Gastrocnemius medialis (tissue), 4 donors: ENCODE measurements around the gene ERV3-1.
A peak's percentile ranks its signal among the peaks of the same experiment; 100 is the strongest.

Experiments used
- POLR2A ChIP-seq, 2 donors: fragments of 450-650 bp; IDR thresholded peaks; one replicate each; pipeline ENCODE4 v1.6.1; 2017; ENCODE audit warnings: antibody characterized with exemption in 2 of 2, mild to moderate bottlenecking in 2 of 2, moderate library complexity in 2 of 2
- TF ChIP-seq, protein P1 (sequence below), 5 experiments: fragments of 450-650 bp in 3 of 5; fragments of 200-600 bp in 2 of 5; sonication (generic) in 2 of 5; IDR thresholded peaks in 4 of 5; conservative IDR thresholded peaks in 1 of 5; 1 replicate in 4 of 5; 2 replicates in 1 of 5; pipeline ENCODE4 v1.5.1; 2016 to 2019; ENCODE audit warnings: antibody characterized with exemption in 5 of 5, mild to moderate bottlenecking in 3 of 5, moderate library complexity in 3 of 5

DNA sequence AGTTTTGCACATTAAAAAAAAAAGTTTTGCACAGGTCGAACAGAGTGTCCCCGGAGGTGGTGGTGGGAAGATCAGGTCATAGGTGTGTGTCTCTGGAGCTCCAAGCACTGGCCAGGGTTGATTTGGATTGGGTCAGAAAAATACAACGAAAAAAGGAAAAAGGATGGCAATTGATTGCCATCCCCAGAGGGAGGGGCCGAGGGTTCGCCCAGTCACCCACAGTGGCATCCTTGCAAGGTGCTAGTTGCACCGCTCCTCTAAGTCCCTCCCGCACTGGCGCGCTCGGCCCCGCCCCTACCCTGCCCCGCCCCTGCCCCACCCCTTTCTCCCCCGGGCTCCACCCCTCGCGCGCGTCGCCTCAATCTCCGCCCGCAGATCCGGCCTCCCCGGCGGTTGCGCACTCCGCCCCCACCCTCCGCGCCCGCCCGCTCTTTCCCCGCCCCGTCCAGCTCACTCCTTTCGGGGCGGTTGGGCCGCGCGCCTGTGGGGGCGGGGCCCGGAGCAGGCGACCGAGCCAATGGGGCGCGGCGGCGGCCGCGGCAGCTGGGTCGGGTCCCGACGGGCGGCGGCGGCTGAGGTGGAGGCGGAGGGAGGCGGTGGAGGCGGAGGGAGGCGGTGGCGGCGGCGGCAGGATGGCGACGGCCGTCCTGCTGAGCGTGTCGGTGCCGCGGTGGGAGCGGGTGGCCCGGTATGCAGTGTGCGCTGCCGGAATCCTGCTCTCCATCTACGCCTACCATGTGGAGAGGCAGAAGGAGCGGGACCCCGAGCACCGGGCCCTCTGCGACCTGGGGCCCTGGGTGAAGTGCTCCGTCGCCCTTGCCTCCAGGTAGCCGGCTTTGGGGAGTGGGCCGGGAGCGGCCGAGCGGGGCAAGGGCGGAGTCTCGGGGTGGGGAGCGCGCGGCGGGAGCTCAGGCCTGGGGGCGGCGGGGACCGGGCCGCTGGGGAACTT lies 31.5 kb upstream of the ERV3-1 start:
- TF ChIP-seq, protein P1, sequence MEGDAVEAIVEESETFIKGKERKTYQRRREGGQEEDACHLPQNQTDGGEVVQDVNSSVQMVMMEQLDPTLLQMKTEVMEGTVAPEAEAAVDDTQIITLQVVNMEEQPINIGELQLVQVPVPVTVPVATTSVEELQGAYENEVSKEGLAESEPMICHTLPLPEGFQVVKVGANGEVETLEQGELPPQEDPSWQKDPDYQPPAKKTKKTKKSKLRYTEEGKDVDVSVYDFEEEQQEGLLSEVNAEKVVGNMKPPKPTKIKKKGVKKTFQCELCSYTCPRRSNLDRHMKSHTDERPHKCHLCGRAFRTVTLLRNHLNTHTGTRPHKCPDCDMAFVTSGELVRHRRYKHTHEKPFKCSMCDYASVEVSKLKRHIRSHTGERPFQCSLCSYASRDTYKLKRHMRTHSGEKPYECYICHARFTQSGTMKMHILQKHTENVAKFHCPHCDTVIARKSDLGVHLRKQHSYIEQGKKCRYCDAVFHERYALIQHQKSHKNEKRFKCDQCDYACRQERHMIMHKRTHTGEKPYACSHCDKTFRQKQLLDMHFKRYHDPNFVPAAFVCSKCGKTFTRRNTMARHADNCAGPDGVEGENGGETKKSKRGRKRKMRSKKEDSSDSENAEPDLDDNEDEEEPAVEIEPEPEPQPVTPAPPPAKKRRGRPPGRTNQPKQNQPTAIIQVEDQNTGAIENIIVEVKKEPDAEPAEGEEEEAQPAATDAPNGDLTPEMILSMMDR (IDR thresholded peaks at IDR 0.05 in 4 of 5, conservative IDR thresholded peaks at IDR 0.05 in 1 of 5), result no peak
- peak; percentile 56 to 71 for TF ChIP-seq POLR2A (IDR thresholded peaks at IDR 0.05)
